ENCODE data around the gene INSR.

INSR gene

GRCh38 chr19:7295912-7296536 lies 1.8 kb upstream of the INSR start:
- DNase-seq (ENCODE audit: low read depth in 2 of 2): no peak

- peak in 1 of 2 donors; percentile 12 for DNase-seq (ENCODE audit: low read depth in 2 of 2)
Observed at GRCh38 chr19:7294558-7295212, 471 bp upstream of the INSR start.

GRCh38 chr19:7292950-7293761 lies 1.1 kb downstream of the INSR start:
- no peak for DNase-seq (ENCODE audit: low read depth in 2 of 2)

- DNase-seq (ENCODE audit: low read depth in 2 of 2): no peak
Observed at GRCh38 chr19:7292352-7292949, 1.8 kb downstream of the INSR start.

GRCh38 chr19:7288977-7289376 lies 5.2 kb downstream of the INSR start:
- no peak for DNase-seq (ENCODE audit: low read depth in 2 of 2)

- no peak for DNase-seq (ENCODE audit: low read depth in 2 of 2)
Observed at GRCh38 chr19:7288131-7288530, 6.1 kb downstream of the INSR start.

- no peak for DNase-seq (ENCODE audit: low read depth in 2 of 2)
Observed at GRCh38 chr19:7287722-7288121, 6.5 kb downstream of the INSR start.

GRCh38 chr19:7280940-7281666 lies 13.1 kb downstream of the INSR start:
- no peak for DNase-seq (ENCODE audit: low read depth in 2 of 2)

GRCh38 chr19:7272856-7273578 lies 21.2 kb downstream of the INSR start:
- no peak for DNase-seq (ENCODE audit: low read depth in 2 of 2)

- no peak for DNase-seq (ENCODE audit: low read depth in 2 of 2)
Observed at GRCh38 chr19:7268705-7269098, 25.5 kb downstream of the INSR start.

- no peak for DNase-seq (ENCODE audit: low read depth in 2 of 2)
Observed at GRCh38 chr19:7267792-7268704, 26.2 kb downstream of the INSR start.

GRCh38 chr19:7266832-7267231 lies 27.4 kb downstream of the INSR start:
- DNase-seq (ENCODE audit: low read depth in 2 of 2): no peak

GRCh38 chr19:7265963-7266362 lies 28.3 kb downstream of the INSR start:
- DNase-seq (ENCODE audit: low read depth in 2 of 2): no peak

GRCh38 chr19:7264858-7265257 lies 29.4 kb downstream of the INSR start:
- no peak for DNase-seq (ENCODE audit: low read depth in 2 of 2)

GRCh38 chr19:7263521-7263920 lies 30.7 kb downstream of the INSR start:
- DNase-seq (ENCODE audit: low read depth in 2 of 2): no peak

GRCh38 chr19:7263066-7263465 lies 31.1 kb downstream of the INSR start:
- no peak for DNase-seq (ENCODE audit: low read depth in 2 of 2)

GRCh38 chr19:7262470-7262869 lies 31.7 kb downstream of the INSR start:
- DNase-seq (ENCODE audit: low read depth in 2 of 2): no peak

- DNase-seq (ENCODE audit: low read depth in 2 of 2): no peak
Observed at GRCh38 chr19:7260161-7260560, 34.1 kb downstream of the INSR start.

GRCh38 chr19:7258840-7259395 lies 35.3 kb downstream of the INSR start:
- DNase-seq (ENCODE audit: low read depth in 2 of 2): no peak
